Measurements from ENCODE around the gene SLC1A4. TPM values are rescaled to one million over a fixed set of nuclear protein-coding genes. Genes with fewer than 3 reads are reported as not detected.

The SLC1A4 gene
- total RNA-seq, 6 experiments from 2014 or later, result 7.2 to 21.7 (median 12.4) TPM

GRCh38 chr2:64943387-64944150, 45.6 kb upstream of the SLC1A4 start:
- DNase-seq (peak; percentile 90 to 94 (median 94)), ATAC-seq (peak; percentile 87 to 95 (median 90))
- WGBS (ENCODE audit: insufficient coverage, low coverage, low lambda C conversion rate, missing lambda C conversion rate), result 38% methylated on average over 10 of the region's 12 CpGs
- H3K4me1 ChIP-seq, result peaks cover 0 to 7% (median 3%) of the 10 kb centered on the region in 4 donors
- no peak for TF ChIP-seq CTCF (IDR thresholded peaks at IDR 0.05)
- TF ChIP-seq POLR2A (IDR thresholded peaks at IDR 0.05), result no peak
- H3K36me3 ChIP-seq, result no peaks in the 10 kb centered on the region
- H3K27ac ChIP-seq, result peak overlapping the region in 2 of 3 donors; percentile 2 to 26
- H3K27me3 ChIP-seq, result no peaks in the 10 kb centered on the region
- H3K4me3 ChIP-seq, result no peak overlapping the region
- H3K9me3 ChIP-seq, result no peaks in the 10 kb centered on the region
- intact Hi-C loops (cut with DNase I), result no loop called here

GRCh38 chr2:64944484-64944883, 44.7 kb upstream of the SLC1A4 start:
- H3K4me3 ChIP-seq, result no peak overlapping the region
- no peak overlapping the region for H3K27ac ChIP-seq
- ATAC-seq, result no peak
- intact Hi-C loops (cut with DNase I), result no loop called here
- WGBS (ENCODE audit: insufficient coverage, low coverage, low lambda C conversion rate, missing lambda C conversion rate), result 83% methylated on average over 4 of the region's 4 CpGs
- H3K27me3 ChIP-seq, result no peaks in the 10 kb centered on the region
- H3K9me3 ChIP-seq, result no peaks in the 10 kb centered on the region
- DNase-seq, result no peak
- no peak for TF ChIP-seq CTCF (IDR thresholded peaks at IDR 0.05)
- TF ChIP-seq POLR2A (IDR thresholded peaks at IDR 0.05), result no peak
- peaks cover 0 to 6% (median 2%) of the 10 kb centered on the region in 4 donors for H3K4me1 ChIP-seq
- no peaks in the 10 kb centered on the region for H3K36me3 ChIP-seq

- H3K36me3 ChIP-seq, result no peaks in the 10 kb centered on the region
- H3K4me1 ChIP-seq, result peaks cover 0 to 12% (median 2%) of the 10 kb centered on the region in 4 donors
- no peaks in the 10 kb centered on the region for H3K9me3 ChIP-seq
- no peak overlapping the region for H3K27ac ChIP-seq
- WGBS (ENCODE audit: insufficient coverage, low coverage, low lambda C conversion rate, missing lambda C conversion rate), result 48% methylated on average over 8 of the region's 14 CpGs
- TF ChIP-seq POLR2A (IDR thresholded peaks at IDR 0.05) (no peak), CTCF (IDR thresholded peaks at IDR 0.05) (no peak)
- ATAC-seq (no peak), DNase-seq (no peak)
- H3K27me3 ChIP-seq, result no peaks in the 10 kb centered on the region
- intact Hi-C loops (cut with DNase I), result no loop called here
- H3K4me3 ChIP-seq, result no peak overlapping the region
These were observed 43.0 kb upstream of the SLC1A4 start for GRCh38 chr2:64945973-64946768.

GRCh38 chr2:64946769-64947247, 42.4 kb upstream of the SLC1A4 start:
- Histone ChIP-seq H3K4me3 (no peak overlapping the region), H3K27me3 (no peaks in the 10 kb centered on the region), H3K9me3 (no peaks in the 10 kb centered on the region), H3K36me3 (no peaks in the 10 kb centered on the region), H3K4me1 (peaks cover 0 to 12% (median 2%) of the 10 kb centered on the region in 4 donors), H3K27ac (no peak overlapping the region)
- DNase-seq (no peak), ATAC-seq (no peak)
- intact Hi-C loops (cut with DNase I), result no loop called here
- TF ChIP-seq CTCF (IDR thresholded peaks at IDR 0.05) (no peak), POLR2A (IDR thresholded peaks at IDR 0.05) (no peak)
